Lung (tissue), 12 donors: ENCODE data around the gene TCFL5. TPM values are rescaled to one million over a fixed set of nuclear protein-coding genes. Genes with fewer than 3 reads are reported as not detected.

Experiments used
- ATAC-seq: fragments of 200-7000 bp; cut with Tn5 transposase; one replicate; pipeline ENCODE4 v1.9.1; 2020; ENCODE audit warnings: moderate number of reproducible peaks; ENCODE audit not compliant: insufficient read depth, low FRiP score
- DNase-seq, 3 donors: peaks; one replicate each; pipeline ENCODE4 v3.0.0-alpha.2; 2013 to 2017
- H3K27ac ChIP-seq, 2 donors: one replicate each; pipeline ENCODE4 v1.5.1; 2013; ENCODE audit warnings: mild to moderate bottlenecking in 2 of 2, moderate library complexity in 2 of 2, control low read depth in 1 of 2, inconsistent platforms in 1 of 2, low read depth in 1 of 2, low read length in 1 of 2
- H3K27me3 ChIP-seq, 3 donors: one replicate each; pipeline ENCODE4 v1.5.1; 2013; ENCODE audit warnings: low read length in 2 of 3; ENCODE audit not compliant: control insufficient read depth in 3 of 3, insufficient read depth in 3 of 3
- H3K36me3 ChIP-seq, 4 donors: one replicate each; pipeline ENCODE4 v1.5.1; 2013; ENCODE audit warnings: low read length in 4 of 4, mild to moderate bottlenecking in 1 of 4, moderate library complexity in 1 of 4; ENCODE audit not compliant: control insufficient read depth in 4 of 4, insufficient read depth in 4 of 4
- H3K4me1 ChIP-seq, 5 donors: one replicate each; pipeline ENCODE4 v1.5.1; 2013; ENCODE audit warnings: low read length in 5 of 5, mild to moderate bottlenecking in 2 of 5, moderate library complexity in 1 of 5; ENCODE audit not compliant: control insufficient read depth in 5 of 5, insufficient read depth in 5 of 5
- H3K4me3 ChIP-seq: one replicate; pipeline ENCODE4 v1.5.1; 2013; ENCODE audit warnings: mild to moderate bottlenecking, control low read depth, moderate library complexity
- H3K9ac ChIP-seq, 2 donors: one replicate each; pipeline ENCODE4 v1.5.1; 2013; ENCODE audit warnings: low read length in 2 of 2, control low read depth in 1 of 2; ENCODE audit not compliant: insufficient read depth in 1 of 2
- H3K9me3 ChIP-seq, 4 donors: one replicate each; pipeline ENCODE4 v1.5.1; 2013; ENCODE audit warnings: low read length in 3 of 4, mild to moderate bottlenecking in 1 of 4, moderate library complexity in 1 of 4; ENCODE audit not compliant: control insufficient read depth in 4 of 4, insufficient read depth in 3 of 4
- CTCF ChIP-seq: IDR thresholded peaks from 2 replicates; pipeline ENCODE4 v1.5.1; 2012; ENCODE audit warnings: mild to moderate bottlenecking; ENCODE audit errors: control extremely low read depth, extremely low read depth
- WGBS, 2 donors: extraction: QIAGEN DNeasy Blood & Tissue Kit; methylation state at CpG; one replicate each; pipeline ENCODE4 v1.1.7; 2013; 5-methylcytosine and 5-hydroxymethylcytosine counted together
- polyA plus RNA-seq, 2 donors: library from polyadenylated mRNA; stranded (reverse); fragments of 200-250 nt; gene quantifications; one replicate each; pipeline ENCODE4 v1.2.1, GENCODE V29; 2013
- total RNA-seq, 2 donors: library from RNA; depleted of rRNA in 1 of 2; stranded (reverse); fragments of >200 nt in 1 of 2; gene quantifications; one replicate each; pipeline ENCODE4 v1.2.1, GENCODE V29; 2014 to 2021
- donor health status: control.
- donor health status: control.
- donor health status: Bipolar disorder and iron deficiency.
- donor health status: healthy.
- donor health status: DM: yes; HTN: yes; CAD: no.

TCFL5 gene
- total and polyA plus RNA-seq, 4 donors: 3.8 to 8.6 (median 6.1) TPM

GRCh38 chr20:62823688-62824475 lies 37.7 kb downstream of the TCFL5 start:
- H3K27ac ChIP-seq: no peak overlapping the region
- no peaks in the 10 kb centered on the region for H3K9me3 ChIP-seq
- H3K36me3 ChIP-seq: no peaks in the 10 kb centered on the region
- H3K4me1 ChIP-seq: peaks cover 0 to 26% (median 8%) of the 10 kb centered on the region in 5 donors
- H3K4me3 ChIP-seq: no peak overlapping the region
- no peak overlapping the region for H3K9ac ChIP-seq
- WGBS, 2 donors: 89 to 93% methylated on average over 38 of the region's 38 CpGs
- H3K27me3 ChIP-seq: peaks cover 0 to 2% (median 0%) of the 10 kb centered on the region in 3 donors
- DNase-seq: no peak
- no peak for ATAC-seq
- no peak for TF ChIP-seq CTCF

- WGBS, 2 donors: 78 to 89% methylated on average over 24 of the region's 24 CpGs
- Histone ChIP-seq H3K36me3 (no peaks in the 10 kb centered on the region), H3K9me3 (no peaks in the 10 kb centered on the region), H3K4me3 (no peak overlapping the region), H3K27me3 (peaks cover 0 to 2% (median 0%) of the 10 kb centered on the region in 3 donors), H3K9ac (no peak overlapping the region), H3K4me1 (peaks cover 0 to 34% (median 11%) of the 10 kb centered on the region in 5 donors), H3K27ac (no peak overlapping the region)
- TF ChIP-seq CTCF: no peak
- ATAC-seq: no peak
- no peak for DNase-seq
Measured at GRCh38 chr20:62822788-62823651, 38.6 kb downstream of the TCFL5 start.

GRCh38 chr20:62822239-62822787 lies 39.3 kb downstream of the TCFL5 start:
- WGBS, 2 donors: 76 to 79% methylated on average over 6 to 7 of the region's 7 CpGs

More at GRCh38 chr20:62822239-62822787, 39.3 kb downstream of the TCFL5 start:
- Histone ChIP-seq H3K4me3 (no peak overlapping the region), H3K4me1 (peaks cover 0 to 42% (median 11%) of the 10 kb centered on the region in 5 donors), H3K36me3 (no peaks in the 10 kb centered on the region), H3K27ac (no peak overlapping the region), H3K27me3 (peaks cover 0 to 2% (median 0%) of the 10 kb centered on the region in 3 donors), H3K9me3 (no peaks in the 10 kb centered on the region), H3K9ac (no peak overlapping the region)
- no peak for TF ChIP-seq CTCF
- DNase-seq (no peak), ATAC-seq (no peak)
